Medulla oblongata (tissue), 1 donor: ENCODE measurements around the gene CYP2E1.
"Not testable (repeated sequence)": the region's sequence is repeated elsewhere in the genome, so short reads cannot be mapped to it uniquely, and the experiment has no call there.

Source experiments
- DNase-seq: peaks from one replicate; pipeline ENCODE4 v3.0.0-alpha.2; 2015; ENCODE audit errors: extremely low spot score

CYP2E1 gene

DNA sequence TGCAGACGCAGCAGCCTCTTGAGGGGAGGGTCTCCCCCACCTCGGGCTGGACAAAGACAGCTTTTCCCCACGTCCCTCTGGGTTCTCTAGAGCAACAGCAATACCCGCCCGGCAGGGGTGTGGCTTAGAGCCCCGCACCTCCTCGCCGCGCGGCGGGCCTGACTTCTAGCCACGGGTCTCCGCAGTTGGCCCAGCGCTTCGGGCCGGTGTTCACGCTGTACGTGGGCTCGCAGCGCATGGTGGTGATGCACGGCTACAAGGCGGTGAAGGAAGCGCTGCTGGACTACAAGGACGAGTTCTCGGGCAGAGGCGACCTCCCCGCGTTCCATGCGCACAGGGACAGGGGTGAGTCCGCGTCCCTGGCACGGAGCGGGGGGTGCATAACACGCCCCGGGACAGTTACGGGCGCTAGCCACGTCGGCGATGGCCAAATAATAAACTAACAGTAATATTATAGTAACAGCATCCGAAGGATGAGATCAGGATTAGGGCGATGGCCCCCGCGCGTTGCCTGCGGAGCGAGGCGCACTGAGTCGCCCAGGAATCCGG is 1.2 kb downstream of the CYP2E1 start:
- DNase-seq = no peak

GRCh38 chr10:133528845-133529575 is 1.8 kb downstream of the CYP2E1 start:
- DNase-seq = no peak

DNA sequence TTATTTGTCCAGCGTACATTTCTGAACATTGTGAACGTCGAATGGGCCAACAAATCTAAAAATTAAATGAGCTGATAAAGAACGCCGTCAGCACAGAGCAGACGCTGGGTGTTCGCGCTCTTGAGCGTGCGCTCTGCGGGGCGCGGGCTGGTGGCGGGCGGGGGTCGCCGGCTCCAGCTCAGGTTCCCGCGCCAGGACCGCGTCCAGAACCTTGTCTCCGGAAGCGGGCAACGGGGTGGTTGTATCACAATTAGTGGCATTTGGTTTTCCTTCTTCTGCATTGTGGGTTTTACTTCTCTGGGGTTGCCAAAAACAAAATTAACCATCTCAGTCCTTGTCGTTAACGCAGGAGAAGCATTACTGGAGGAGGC is 2.4 kb downstream of the CYP2E1 start:
- no peak for DNase-seq

DNA sequence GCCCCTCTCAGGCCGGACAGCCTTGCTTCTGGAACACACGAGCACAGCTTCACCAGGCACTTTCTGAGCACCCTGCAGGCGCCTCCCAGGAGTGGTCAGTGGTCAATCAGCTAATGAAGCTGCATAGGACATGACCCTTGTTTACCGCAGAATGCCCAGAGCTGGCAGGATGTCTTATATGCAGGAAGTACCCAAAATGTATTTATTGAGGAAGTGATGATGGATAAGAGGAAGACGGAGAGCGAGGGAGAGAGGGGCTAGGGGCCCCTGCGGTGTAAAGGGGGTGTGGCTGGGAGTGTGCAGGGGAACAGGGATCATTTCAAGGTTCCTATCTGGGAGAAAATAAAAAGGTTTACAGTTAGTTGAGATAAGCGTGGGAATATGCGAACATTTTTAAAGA is 3.3 kb downstream of the CYP2E1 start:
- no peak for DNase-seq

- DNase-seq = peak; percentile 42
Observed at GRCh38 chr10:133532871-133533270, 5.7 kb downstream of the CYP2E1 start.

DNA sequence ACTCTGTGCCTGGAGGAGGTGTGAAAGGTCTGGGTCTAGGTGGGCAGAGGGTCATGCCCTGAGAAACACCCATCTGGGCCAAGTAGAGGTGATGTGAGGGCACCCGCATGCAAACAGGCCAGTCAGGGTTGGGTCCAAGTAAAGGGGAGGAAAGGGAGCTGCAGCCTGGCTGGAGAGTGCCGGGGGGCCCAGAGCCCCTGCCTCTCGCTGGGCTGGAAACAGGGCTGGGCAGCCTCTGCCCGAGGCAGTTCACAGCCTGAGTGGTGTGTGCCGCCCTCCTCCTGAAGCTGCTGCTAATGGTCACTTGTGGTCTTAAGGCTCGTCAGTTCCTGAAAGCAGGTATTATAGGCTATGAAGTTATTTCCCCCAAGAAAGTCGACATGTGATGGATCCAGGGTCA is 7.3 kb downstream of the CYP2E1 start:
- no peak for DNase-seq

DNA sequence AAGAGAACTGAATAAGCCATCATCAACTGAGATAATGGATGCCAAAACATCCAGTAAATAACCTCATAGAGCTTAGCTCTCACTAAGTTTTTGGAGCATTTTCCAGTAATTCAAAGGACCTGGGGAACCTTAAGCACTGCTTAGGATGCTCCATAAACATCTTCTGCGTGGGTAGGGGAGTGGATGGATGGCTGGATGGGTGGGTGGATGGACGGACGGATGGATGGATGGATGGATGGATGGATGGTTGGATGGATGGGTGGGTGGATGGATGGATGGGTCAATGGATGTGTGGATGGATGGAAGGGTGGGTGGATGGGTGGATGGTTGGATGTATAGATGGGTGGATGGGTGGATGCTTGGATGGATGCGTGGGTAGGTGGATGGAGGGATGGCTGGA is 9.0 kb downstream of the CYP2E1 start:
- DNase-seq = no peak

DNA sequence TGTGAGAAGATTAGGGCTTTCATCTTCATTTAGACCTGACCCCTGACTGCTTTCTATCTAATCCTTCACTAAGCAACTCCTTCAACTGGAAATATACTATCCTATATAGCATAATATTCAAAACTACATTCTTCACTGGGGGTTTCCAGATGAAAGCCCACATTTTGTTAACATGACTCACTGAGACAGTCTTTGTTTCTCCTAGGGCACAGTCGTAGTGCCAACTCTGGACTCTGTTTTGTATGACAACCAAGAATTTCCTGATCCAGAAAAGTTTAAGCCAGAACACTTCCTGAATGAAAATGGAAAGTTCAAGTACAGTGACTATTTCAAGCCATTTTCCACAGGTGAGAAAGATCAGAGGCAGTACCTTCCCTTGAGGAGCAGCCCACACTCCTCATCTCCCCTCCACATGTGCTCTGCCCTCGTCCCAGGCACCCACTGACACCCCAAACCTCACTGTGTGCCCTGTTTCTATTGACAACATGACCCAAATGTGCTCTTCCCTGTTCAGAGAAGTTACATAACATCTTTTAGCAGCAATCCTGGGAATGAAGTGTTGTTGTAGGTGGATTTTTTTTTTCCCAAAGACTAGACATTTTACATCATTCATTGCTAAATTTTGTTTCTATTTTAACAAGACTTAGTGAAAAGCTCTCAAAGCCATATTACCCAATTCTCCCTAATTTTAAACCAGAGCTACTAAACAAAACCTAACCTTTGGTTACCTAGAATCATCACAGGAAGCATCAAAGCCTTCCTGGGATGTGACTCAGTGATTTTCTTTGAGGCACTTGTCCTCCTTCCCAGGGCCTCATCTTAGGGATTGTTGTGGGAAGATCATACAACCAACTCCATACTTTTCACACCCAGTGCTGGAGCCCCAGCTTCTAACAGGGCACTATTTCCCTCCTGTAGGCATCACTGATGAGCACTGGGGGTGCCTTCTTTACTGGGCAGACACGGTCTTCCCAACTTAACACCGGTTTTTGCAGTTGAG is 10.7 kb downstream of the CYP2E1 start:
- DNase-seq = peak; percentile 23

- not testable (repeated sequence) for DNase-seq
Observed at GRCh38 chr10:133541441-133541975, 14.3 kb downstream of the CYP2E1 start.

DNA sequence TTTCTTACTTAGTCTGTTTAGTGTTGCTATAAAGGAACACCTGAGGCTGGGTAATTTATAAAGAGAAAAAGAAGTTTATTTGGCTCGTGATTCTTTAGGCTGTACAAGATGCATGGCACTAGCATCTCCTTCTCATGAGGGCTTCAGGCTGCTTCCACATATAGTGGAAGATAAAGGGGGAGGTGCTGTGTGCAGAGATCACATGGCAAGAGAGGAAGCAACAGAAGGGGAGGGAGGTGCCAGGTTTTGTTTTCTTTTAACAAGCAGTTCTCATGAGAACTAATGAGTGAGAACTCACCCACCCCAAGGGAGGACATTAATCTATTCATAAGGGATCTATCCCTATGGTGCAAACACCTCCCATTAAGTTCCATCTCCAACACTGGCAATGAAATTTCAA is 17.3 kb downstream of the CYP2E1 start:
- DNase-seq = no peak

DNA sequence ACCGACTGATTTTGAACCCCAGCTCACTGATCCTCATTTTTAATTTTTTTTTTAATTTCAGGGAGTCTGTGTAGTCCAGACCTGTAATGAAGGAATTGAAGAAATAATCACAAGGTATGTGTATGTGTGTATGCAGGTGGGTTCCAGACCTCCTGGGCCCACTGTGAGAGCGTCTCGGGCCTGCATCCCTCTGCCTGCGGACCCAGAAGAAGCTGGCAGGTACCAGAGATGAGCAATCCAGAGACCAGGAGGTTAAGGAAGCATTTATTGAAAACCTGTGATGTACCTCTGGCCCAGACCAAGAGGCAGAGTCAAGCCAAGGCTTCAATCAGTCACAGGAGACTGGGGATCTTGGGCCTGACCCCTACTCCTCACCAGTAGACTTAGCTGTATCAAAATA is 27.4 kb downstream of the CYP2E1 start:
- DNase-seq = no peak

DNA sequence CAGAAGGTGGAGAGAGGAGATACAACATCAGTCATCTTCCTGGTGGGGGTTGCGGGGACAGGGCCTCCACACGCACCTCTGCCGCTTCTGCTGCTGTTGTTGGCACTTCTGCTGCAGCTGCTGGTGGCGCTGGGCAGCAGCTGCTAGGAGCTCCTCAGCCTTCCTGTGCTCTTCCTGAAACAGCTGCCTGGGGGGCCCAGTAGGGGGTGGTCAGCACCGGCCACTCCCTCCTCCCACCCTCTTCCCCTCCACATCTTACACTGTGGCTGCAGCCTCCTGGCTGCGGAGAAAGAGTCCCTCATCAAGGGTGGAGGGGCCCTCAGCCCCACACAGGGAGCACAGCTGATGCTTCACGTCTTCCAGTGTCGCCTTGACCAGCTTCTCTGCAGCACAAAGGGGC is 28.4 kb downstream of the CYP2E1 start:
- no peak for DNase-seq

- DNase-seq = peak; percentile 14
Observed at GRCh38 chr10:133557381-133557780, 30.2 kb downstream of the CYP2E1 start.

DNA sequence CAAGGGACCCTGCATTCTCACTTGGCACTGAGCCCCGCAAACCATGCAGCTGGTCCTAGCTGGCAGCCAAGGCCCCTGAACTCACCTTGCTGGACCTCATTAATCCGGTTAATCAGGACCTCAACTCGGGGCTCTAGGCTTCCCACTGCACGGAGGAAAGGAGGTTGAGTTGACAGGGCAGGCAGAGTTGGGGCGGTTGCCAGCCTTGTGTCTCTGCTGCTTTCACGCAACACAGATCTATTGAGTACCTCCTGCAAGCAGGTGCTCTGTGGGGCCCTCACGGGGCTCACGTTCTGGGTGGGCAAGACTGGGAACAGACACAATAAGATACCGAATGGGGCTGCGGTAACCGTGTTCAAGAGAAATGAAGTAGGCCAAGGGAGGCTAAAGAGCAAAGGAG is 32.1 kb downstream of the CYP2E1 start:
- DNase-seq = no peak

DNA sequence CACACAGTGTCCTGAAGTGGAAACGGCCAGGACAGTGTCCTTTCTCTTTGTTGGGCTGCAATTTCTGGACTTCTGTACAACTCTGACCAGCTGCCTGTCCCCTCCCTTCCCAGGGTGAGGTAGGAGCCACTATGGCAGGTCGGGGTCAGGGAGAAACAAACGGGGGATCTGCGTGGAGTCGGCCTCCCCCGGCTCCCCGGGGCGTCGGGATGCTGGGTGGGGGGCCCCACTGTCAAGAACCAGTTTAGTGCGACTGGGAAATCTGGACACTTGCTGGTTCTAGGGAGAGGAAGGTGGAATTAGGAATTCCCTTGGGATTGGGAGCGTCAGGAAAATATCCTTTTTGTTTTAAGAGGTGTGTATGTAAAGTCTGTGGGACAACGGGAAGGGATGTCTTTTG is 37.7 kb downstream of the CYP2E1 start:
- no peak for DNase-seq

- no peak for DNase-seq
Observed at GRCh38 chr10:133565441-133566294, 38.5 kb downstream of the CYP2E1 start, which contains the start of gene SYCE1. Gene SYCE1 (minus strand): TSS chr10:133565583. CDS start chr10:133565529, 54 bp downstream.

GRCh38 chr10:133567119-133567518 is 40.0 kb downstream of the CYP2E1 start:
- DNase-seq = no peak

- no peak for DNase-seq
Observed at GRCh38 chr10:133567609-133568286, 40.6 kb downstream of the CYP2E1 start.

DNA sequence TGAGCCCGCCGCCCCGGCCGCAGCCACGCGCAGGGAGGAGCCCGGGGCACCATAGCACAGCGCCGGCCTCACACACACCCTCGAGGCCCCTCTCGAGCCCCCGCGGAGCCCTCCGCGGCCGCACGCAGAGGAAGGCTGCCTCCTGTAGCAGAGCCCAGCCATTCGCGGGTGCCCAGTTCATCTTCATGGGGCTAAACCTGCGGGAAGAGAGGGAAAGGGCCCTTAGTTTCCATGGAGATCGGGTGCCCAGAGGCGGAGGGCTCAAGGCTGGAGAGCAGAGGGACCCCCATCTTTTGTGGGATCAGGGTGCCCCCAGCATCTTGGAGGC is 41.1 kb downstream of the CYP2E1 start:
- DNase-seq = no peak

DNA sequence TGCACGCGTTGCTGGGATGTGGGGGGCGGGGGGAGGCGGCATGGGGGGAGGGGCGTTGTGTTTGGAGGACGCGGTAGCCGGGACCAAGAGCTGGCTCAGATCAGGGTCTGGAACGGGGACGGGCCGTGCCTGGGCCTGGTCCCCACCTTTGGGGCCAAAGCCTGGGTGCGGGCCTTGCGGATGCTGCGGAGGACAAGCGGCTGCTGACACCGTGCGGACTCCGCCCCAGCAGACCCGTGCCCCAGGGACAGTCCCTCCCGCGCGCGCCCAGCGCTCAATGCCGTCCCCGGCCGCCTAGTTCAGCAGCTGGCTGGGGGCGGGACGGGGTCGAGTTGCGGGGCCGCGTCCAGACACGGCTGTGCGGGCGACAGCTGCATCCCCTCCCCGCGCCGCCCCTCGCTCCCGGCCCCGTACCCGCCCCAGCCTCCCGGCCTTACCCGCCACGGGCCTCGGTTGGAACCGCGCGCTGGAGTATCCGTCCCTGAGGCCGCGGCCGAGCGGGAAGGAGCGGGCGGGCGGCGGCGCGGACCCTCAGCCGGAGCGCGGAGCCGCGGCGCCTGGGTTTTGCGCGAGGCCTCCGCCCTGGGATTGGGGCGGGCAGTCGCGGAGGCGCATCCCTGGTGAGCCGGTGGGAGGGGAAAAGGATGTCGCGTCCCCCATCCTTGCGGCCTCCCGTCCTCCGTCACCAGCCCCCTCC is 41.8 kb downstream of the CYP2E1 start:
- DNase-seq = not testable (repeated sequence)
